Measurements from ENCODE around the gene UHRF1. TPM values are rescaled to one million over a fixed set of nuclear protein-coding genes. Genes with fewer than 3 reads are reported as not detected.
"Not testable (repeated sequence)": the region's sequence is repeated elsewhere in the genome, so short reads cannot be mapped to it uniquely, and the experiment has no call there.

The UHRF1 gene
- total RNA-seq, 1 donor from 2014 or later = 19.8 TPM

DNA sequence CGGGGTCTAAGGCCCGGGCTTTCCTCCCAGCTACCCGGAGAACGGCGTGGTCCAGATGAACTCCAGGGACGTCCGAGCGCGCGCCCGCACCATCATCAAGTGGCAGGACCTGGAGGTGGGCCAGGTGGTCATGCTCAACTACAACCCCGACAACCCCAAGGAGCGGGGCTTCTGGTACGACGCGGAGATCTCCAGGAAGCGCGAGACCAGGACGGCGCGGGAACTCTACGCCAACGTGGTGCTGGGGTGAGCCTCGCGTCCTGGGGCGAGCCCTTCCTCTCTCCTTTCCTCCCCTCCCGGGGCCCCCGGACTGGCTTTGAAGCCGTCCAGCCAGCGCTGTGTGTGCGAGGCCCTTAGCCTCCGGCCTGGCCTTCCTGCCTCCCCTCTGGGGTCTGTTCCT lies 23.4 kb downstream of the UHRF1 start:
- Histone ChIP-seq H3K4me1 (ENCODE audit: control insufficient read depth in 3 of 3, insufficient read depth in 3 of 3, low read length in 3 of 3) (peaks cover 0 to 2% (median 0%) of the 10 kb centered on the region in 3 donors), H3K9me3 (ENCODE audit: control insufficient read depth in 3 of 3, low read length in 3 of 3) (no peaks in the 10 kb centered on the region), H3K36me3 (ENCODE audit: control insufficient read depth in 3 of 3, insufficient read depth in 3 of 3, low read length in 3 of 3) (no peaks in the 10 kb centered on the region), H3K27ac (ENCODE audit: low read depth, low read length) (no peak overlapping the region), H3K9ac (ENCODE audit: low read depth in 1 of 3, low read length in 3 of 3) (no peak overlapping the region), H3K4me3 (ENCODE audit: low read length in 3 of 3) (no peak overlapping the region), H3K27me3 (ENCODE audit: control insufficient read depth in 3 of 3, insufficient read depth in 3 of 3, low read length in 3 of 3) (no peaks in the 10 kb centered on the region)

DNA sequence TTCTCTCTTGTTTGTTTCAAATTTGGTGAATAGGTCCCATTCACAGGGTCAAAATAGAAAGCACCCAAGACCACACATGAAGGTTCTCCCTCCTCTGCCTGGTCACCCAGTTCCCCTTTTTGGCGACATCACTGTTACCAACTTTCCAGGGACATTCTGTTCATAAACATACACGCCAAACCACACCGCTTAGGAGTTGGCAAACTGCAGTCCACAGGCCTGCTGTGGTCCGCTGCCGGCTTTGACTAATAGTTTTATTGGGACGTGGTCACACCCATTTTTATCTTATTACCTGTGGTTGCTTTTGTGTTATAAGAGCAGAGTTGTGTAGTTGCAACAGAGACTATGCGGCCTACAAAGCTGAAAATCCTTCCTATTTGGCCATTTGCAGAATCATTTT lies 24.2 kb downstream of the UHRF1 start:
- Histone ChIP-seq H3K27ac (ENCODE audit: low read depth, low read length) (no peak overlapping the region), H3K4me1 (ENCODE audit: control insufficient read depth in 3 of 3, insufficient read depth in 3 of 3, low read length in 3 of 3) (peaks cover 0 to 2% (median 0%) of the 10 kb centered on the region in 3 donors), H3K9me3 (ENCODE audit: control insufficient read depth in 3 of 3, low read length in 3 of 3) (no peaks in the 10 kb centered on the region), H3K36me3 (ENCODE audit: control insufficient read depth in 3 of 3, insufficient read depth in 3 of 3, low read length in 3 of 3) (no peaks in the 10 kb centered on the region), H3K9ac (ENCODE audit: low read depth in 1 of 3, low read length in 3 of 3) (no peak overlapping the region), H3K4me3 (ENCODE audit: low read length in 3 of 3) (no peak overlapping the region), H3K27me3 (ENCODE audit: control insufficient read depth in 3 of 3, insufficient read depth in 3 of 3, low read length in 3 of 3) (no peaks in the 10 kb centered on the region)

DNA sequence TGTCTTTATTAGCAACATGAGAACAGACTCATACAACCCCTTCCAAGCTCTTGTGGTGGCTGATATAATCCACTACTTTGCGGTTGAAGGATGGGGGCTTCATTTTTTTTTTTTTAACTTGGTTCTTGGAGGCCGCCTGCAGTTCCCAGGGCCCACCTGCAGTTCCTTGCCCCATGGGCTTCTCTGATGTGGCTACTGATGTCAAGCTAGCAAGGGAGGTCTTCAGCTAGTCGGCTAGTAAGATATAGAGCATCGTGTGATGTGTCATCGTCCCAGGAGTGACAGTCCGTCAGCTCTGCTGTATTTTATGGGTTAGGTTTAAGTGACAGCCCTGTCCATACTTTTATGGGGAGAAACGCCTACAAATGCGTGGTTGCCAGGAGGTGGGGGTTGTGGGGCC lies 26.1 kb downstream of the UHRF1 start:
- Histone ChIP-seq H3K4me1 (ENCODE audit: control insufficient read depth in 3 of 3, insufficient read depth in 3 of 3, low read length in 3 of 3) (peaks cover 0 to 2% (median 0%) of the 10 kb centered on the region in 3 donors), H3K36me3 (ENCODE audit: control insufficient read depth in 3 of 3, insufficient read depth in 3 of 3, low read length in 3 of 3) (no peaks in the 10 kb centered on the region), H3K27me3 (ENCODE audit: control insufficient read depth in 3 of 3, insufficient read depth in 3 of 3, low read length in 3 of 3) (no peaks in the 10 kb centered on the region), H3K27ac (ENCODE audit: low read depth, low read length) (no peak overlapping the region), H3K9ac (ENCODE audit: low read depth in 1 of 3, low read length in 3 of 3) (no peak overlapping the region), H3K4me3 (ENCODE audit: low read length in 3 of 3) (no peak overlapping the region), H3K9me3 (ENCODE audit: control insufficient read depth in 3 of 3, low read length in 3 of 3) (no peaks in the 10 kb centered on the region)

DNA sequence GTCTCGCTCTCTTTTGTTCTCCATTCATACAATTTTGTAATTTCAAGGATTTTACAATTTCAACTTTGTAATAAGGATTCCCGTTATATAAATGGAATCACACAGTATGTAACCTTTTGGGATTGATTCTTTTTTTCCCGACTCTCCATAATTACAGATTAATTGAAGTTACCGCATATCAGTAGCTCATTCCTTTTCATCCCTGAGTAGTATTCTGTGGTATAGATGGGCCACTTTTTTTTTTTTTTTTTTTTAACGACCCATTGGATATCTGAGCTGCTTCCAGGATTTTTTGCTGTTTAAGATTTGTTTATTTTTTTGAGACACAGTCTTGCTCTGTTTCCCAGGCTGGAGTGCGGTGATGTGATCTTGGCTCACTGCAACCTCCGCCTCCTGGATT lies 27.8 kb downstream of the UHRF1 start:
- H3K27me3 ChIP-seq (ENCODE audit: control insufficient read depth in 3 of 3, insufficient read depth in 3 of 3, low read length in 3 of 3) = no peaks in the 10 kb centered on the region
- H3K27ac ChIP-seq (ENCODE audit: low read depth, low read length) = no peak overlapping the region
- H3K9ac ChIP-seq (ENCODE audit: low read depth in 1 of 3, low read length in 3 of 3) = no peak overlapping the region
- peaks cover 0 to 2% (median 0%) of the 10 kb centered on the region in 3 donors for H3K4me1 ChIP-seq (ENCODE audit: control insufficient read depth in 3 of 3, insufficient read depth in 3 of 3, low read length in 3 of 3)
- no peaks in the 10 kb centered on the region for H3K36me3 ChIP-seq (ENCODE audit: control insufficient read depth in 3 of 3, insufficient read depth in 3 of 3, low read length in 3 of 3)
- no peak overlapping the region for H3K4me3 ChIP-seq (ENCODE audit: low read length in 3 of 3)
- no peaks in the 10 kb centered on the region for H3K9me3 ChIP-seq (ENCODE audit: control insufficient read depth in 3 of 3, low read length in 3 of 3)

DNA sequence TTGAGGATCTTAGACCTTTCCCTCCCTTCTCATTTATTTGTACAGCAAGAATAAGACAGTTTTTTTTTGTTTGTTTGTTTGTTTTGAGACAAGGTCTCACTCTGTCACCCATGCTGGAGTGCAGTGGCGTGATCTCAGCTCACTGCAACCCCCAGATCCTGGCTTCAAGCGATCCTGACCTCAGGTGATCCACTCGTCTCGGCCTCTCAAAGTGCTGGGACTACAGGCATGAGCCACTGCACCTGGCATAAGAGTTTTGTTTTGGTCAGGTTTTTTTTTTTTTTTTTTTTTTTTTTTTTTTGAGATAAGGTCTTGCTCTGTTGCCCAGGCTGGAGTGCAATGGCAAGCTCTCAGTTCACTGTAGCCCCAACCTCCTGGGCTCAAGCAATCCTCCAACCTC lies 29.2 kb downstream of the UHRF1 start:
- H3K9ac ChIP-seq (ENCODE audit: low read depth in 1 of 3, low read length in 3 of 3); H3K27ac ChIP-seq (ENCODE audit: low read depth, low read length); H3K4me3 ChIP-seq (ENCODE audit: low read length in 3 of 3); H3K9me3 ChIP-seq (ENCODE audit: control insufficient read depth in 3 of 3, low read length in 3 of 3); H3K4me1 ChIP-seq (ENCODE audit: control insufficient read depth in 3 of 3, insufficient read depth in 3 of 3, low read length in 3 of 3); H3K36me3 ChIP-seq (ENCODE audit: control insufficient read depth in 3 of 3, insufficient read depth in 3 of 3, low read length in 3 of 3); H3K27me3 ChIP-seq (ENCODE audit: control insufficient read depth in 3 of 3, insufficient read depth in 3 of 3, low read length in 3 of 3): not testable (repeated sequence)

DNA sequence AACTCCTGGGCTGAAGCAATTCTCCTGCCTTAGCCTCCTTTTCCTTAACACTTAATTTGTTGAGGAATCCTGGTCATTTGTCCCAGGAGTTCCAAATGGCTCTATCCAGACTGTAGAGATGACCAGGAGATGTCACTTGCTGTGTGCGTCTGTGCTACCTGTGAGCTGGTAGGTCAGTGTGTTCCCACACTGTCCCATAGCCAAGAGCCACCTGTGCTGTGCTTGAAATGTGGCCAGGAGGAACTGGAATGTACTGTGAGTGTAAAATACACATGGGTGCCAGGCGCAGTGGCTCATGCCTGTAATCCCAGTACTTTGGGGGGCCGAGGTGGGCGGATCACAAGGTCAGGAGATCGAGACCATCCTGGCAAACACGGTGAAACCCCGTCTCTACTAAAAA lies 30.2 kb downstream of the UHRF1 start:
- Histone ChIP-seq H3K27me3 (ENCODE audit: control insufficient read depth in 3 of 3, insufficient read depth in 3 of 3, low read length in 3 of 3) (no peaks in the 10 kb centered on the region), H3K27ac (ENCODE audit: low read depth, low read length) (no peak overlapping the region), H3K4me3 (ENCODE audit: low read length in 3 of 3) (no peak overlapping the region), H3K36me3 (ENCODE audit: control insufficient read depth in 3 of 3, insufficient read depth in 3 of 3, low read length in 3 of 3) (no peaks in the 10 kb centered on the region), H3K9ac (ENCODE audit: low read depth in 1 of 3, low read length in 3 of 3) (no peak overlapping the region), H3K4me1 (ENCODE audit: control insufficient read depth in 3 of 3, insufficient read depth in 3 of 3, low read length in 3 of 3) (no peaks in the 10 kb centered on the region), H3K9me3 (ENCODE audit: control insufficient read depth in 3 of 3, low read length in 3 of 3) (no peaks in the 10 kb centered on the region)

DNA sequence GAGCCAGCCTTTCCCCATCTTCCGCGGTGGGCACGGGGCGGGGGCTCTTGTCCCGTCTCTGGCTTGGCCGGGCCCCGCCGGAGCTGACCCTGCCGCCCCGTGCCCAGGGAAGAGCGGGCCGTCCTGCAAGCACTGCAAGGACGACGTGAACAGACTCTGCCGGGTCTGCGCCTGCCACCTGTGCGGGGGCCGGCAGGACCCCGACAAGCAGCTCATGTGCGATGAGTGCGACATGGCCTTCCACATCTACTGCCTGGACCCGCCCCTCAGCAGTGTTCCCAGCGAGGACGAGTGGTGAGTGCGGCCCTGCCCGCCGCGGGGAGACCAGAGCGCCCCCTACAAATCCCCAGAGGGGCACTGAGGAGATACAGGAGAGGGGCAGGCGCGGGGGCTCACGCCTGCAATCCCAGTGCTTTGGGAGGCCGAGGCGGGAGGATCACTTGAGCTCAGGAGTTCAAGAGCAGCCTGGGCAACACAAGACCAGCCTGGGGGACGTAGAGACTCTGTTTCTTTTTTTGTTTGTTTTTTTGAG lies 32.4 kb downstream of the UHRF1 start:
- not testable (repeated sequence) for H3K36me3 ChIP-seq (ENCODE audit: control insufficient read depth in 3 of 3, insufficient read depth in 3 of 3, low read length in 3 of 3)

DNA sequence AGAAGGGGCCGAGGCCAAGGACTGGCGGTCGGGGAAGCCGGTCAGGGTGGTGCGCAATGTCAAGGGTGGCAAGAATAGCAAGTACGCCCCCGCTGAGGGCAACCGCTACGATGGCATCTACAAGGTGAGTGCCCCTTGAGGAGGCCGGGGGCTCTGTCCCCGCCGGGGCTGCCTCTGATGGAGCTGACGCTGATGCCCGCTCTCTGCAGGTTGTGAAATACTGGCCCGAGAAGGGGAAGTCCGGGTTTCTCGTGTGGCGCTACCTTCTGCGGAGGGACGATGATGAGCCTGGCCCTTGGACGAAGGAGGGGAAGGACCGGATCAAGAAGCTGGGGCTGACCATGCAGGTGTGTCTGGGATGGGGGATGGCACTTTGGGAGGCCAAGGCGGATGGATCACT lies 41.3 kb downstream of the UHRF1 start:
- not testable (repeated sequence) for H3K27ac ChIP-seq (ENCODE audit: low read depth, low read length)

More for the DNA sequence above, 32.4 kb downstream of the UHRF1 start:
- not testable (repeated sequence) for H3K27ac ChIP-seq (ENCODE audit: low read depth, low read length); H3K4me1 ChIP-seq (ENCODE audit: control insufficient read depth in 3 of 3, insufficient read depth in 3 of 3, low read length in 3 of 3); H3K4me3 ChIP-seq (ENCODE audit: low read length in 3 of 3); H3K9me3 ChIP-seq (ENCODE audit: control insufficient read depth in 3 of 3, low read length in 3 of 3); H3K27me3 ChIP-seq (ENCODE audit: control insufficient read depth in 3 of 3, insufficient read depth in 3 of 3, low read length in 3 of 3); H3K9ac ChIP-seq (ENCODE audit: low read depth in 1 of 3, low read length in 3 of 3)

DNA sequence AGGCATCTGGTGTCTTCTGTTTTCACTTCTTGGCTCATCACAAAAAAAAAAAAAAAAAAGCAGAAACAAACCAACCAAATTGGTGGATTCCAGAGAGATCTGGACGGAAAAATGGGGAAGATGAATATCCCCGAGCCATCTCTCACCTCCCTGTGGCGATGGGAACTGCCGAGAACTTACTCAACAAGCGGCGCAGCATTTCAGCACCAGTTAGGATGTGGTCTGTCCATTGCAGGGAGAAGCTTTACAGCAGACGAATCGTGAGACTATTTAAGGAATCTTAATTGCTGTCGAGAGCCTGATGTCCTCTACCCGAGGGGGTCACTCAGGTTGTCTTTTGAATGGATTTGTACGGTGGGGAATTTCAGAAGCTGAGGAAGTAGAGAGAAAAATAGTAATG lies 42.4 kb downstream of the UHRF1 start:
- Histone ChIP-seq H3K36me3 (ENCODE audit: control insufficient read depth in 3 of 3, insufficient read depth in 3 of 3, low read length in 3 of 3) (no peaks in the 10 kb centered on the region), H3K27ac (ENCODE audit: low read depth, low read length) (no peak overlapping the region), H3K4me1 (ENCODE audit: control insufficient read depth in 3 of 3, insufficient read depth in 3 of 3, low read length in 3 of 3) (no peaks in the 10 kb centered on the region), H3K27me3 (ENCODE audit: control insufficient read depth in 3 of 3, insufficient read depth in 3 of 3, low read length in 3 of 3) (no peaks in the 10 kb centered on the region), H3K4me3 (ENCODE audit: low read length in 3 of 3) (no peak overlapping the region), H3K9ac (ENCODE audit: low read depth in 1 of 3, low read length in 3 of 3) (no peak overlapping the region), H3K9me3 (ENCODE audit: control insufficient read depth in 3 of 3, low read length in 3 of 3) (no peaks in the 10 kb centered on the region)

More for the DNA sequence above, 41.3 kb downstream of the UHRF1 start:
- H3K4me3 ChIP-seq (ENCODE audit: low read length in 3 of 3); H3K9ac ChIP-seq (ENCODE audit: low read depth in 1 of 3, low read length in 3 of 3); H3K9me3 ChIP-seq (ENCODE audit: control insufficient read depth in 3 of 3, low read length in 3 of 3); H3K4me1 ChIP-seq (ENCODE audit: control insufficient read depth in 3 of 3, insufficient read depth in 3 of 3, low read length in 3 of 3); H3K27me3 ChIP-seq (ENCODE audit: control insufficient read depth in 3 of 3, insufficient read depth in 3 of 3, low read length in 3 of 3); H3K36me3 ChIP-seq (ENCODE audit: control insufficient read depth in 3 of 3, insufficient read depth in 3 of 3, low read length in 3 of 3): not testable (repeated sequence)

DNA sequence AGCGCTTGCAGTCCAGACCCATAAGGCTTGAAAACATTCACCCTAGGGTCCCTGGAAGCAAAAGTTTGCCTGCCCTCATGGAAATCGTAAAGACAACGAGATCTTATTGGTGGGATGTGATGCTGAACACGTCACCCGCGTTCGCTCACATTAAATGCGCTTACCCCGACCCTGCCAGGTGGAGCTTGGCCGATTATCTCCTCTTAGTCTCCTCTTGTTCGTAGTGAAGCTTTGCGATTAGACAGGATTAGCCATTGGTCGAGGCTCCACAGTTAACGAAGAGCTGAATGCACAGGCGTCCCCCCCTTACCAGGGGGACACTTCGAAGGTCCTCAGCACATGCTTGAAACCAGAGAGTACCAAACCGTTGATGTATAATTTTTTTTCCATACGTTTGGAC lies 43.6 kb downstream of the UHRF1 start:
- Histone ChIP-seq H3K9ac (ENCODE audit: low read depth in 1 of 3, low read length in 3 of 3) (no peak overlapping the region), H3K36me3 (ENCODE audit: control insufficient read depth in 3 of 3, insufficient read depth in 3 of 3, low read length in 3 of 3) (no peaks in the 10 kb centered on the region), H3K9me3 (ENCODE audit: control insufficient read depth in 3 of 3, low read length in 3 of 3) (no peaks in the 10 kb centered on the region), H3K4me3 (ENCODE audit: low read length in 3 of 3) (no peak overlapping the region), H3K27me3 (ENCODE audit: control insufficient read depth in 3 of 3, insufficient read depth in 3 of 3, low read length in 3 of 3) (no peaks in the 10 kb centered on the region), H3K27ac (ENCODE audit: low read depth, low read length) (no peak overlapping the region), H3K4me1 (ENCODE audit: control insufficient read depth in 3 of 3, insufficient read depth in 3 of 3, low read length in 3 of 3) (no peaks in the 10 kb centered on the region)
